Mesothelial cell of epicardium (in vitro differentiated cells): Measurements from ENCODE around the gene HTR6. TPM values are rescaled to one million over a fixed set of nuclear protein-coding genes. Genes with fewer than 3 reads are reported as not detected.

Source experiments
- DNase-seq, 2 experiments: peaks; one replicate each; pipeline ENCODE4 v3.0.0; 2021; ENCODE audit warnings: low spot score in 2 of 2; ENCODE audit not compliant: unreplicated experiment in 2 of 2
- H3K27ac Mint-ChIP-seq: 2 replicates; pipeline ENCODE4 v1.8.0; 2021; ENCODE audit warnings: mixed read lengths
- H3K27me3 Mint-ChIP-seq: 2 replicates; pipeline ENCODE4 v1.8.0; 2021; ENCODE audit warnings: low read depth, mixed read lengths
- H3K36me3 Mint-ChIP-seq: 2 replicates; pipeline ENCODE4 v1.8.0; 2021; ENCODE audit warnings: mixed read lengths
- H3K4me1 Mint-ChIP-seq: 2 replicates; pipeline ENCODE4 v1.8.0; 2021; ENCODE audit warnings: mixed read lengths
- H3K4me3 Mint-ChIP-seq: 2 replicates; pipeline ENCODE4 v1.8.0; 2021; ENCODE audit warnings: mild to moderate bottlenecking, moderate library complexity, mixed read lengths
- H3K9me3 Mint-ChIP-seq: 2 replicates; pipeline ENCODE4 v1.8.0; 2021; ENCODE audit warnings: mixed read lengths
- total RNA-seq: library from RNA; stranded (reverse); gene quantifications from 3 replicates; pipeline ENCODE4 v1.2.1, GENCODE V29; 2021
- TF ChIP-seq, protein P1 (sequence below): fragments of 200-600 bp; sonication (generic); IDR thresholded peaks from one replicate; pipeline ENCODE4 v1.5.0; 2021; ENCODE audit warnings: antibody characterized with exemption; ENCODE audit not compliant: unreplicated experiment

Gene HTR6
- total RNA-seq, 1 donor from 2014 or later = 0.11 TPM

DNA sequence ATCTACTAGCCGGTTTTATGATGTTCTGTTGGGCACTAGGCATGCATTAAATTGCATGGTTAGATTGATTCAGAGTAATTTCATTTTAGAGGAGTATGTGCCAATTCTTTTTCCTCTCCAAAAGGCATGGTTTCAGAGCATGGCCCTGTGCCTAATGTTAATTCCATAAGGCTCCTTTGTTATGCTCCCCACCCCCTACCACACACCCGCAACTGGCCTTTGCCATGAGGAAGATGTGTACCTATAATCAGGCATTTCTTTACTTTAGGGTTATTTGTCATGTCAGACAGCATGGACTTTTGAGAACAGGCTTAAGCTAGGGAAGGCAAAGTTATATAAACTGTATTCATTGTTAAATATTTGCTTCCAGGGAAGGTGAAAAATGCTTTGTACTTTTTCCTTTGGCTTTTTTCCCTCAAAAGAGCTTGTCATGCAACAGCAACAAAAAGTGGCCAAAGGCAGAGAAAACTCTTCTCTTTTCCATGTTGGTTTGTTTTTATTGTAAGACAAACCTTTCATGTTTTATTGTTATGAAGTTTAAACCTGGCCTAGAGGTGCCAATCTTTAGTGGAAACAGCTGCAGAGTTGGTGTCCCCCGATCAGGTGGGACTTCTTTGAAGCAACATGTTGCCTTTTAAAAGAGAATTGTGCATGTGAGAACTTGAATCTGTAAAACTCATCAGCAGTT lies 44.8 kb upstream of the HTR6 start:
- TF ChIP-seq, protein P1, sequence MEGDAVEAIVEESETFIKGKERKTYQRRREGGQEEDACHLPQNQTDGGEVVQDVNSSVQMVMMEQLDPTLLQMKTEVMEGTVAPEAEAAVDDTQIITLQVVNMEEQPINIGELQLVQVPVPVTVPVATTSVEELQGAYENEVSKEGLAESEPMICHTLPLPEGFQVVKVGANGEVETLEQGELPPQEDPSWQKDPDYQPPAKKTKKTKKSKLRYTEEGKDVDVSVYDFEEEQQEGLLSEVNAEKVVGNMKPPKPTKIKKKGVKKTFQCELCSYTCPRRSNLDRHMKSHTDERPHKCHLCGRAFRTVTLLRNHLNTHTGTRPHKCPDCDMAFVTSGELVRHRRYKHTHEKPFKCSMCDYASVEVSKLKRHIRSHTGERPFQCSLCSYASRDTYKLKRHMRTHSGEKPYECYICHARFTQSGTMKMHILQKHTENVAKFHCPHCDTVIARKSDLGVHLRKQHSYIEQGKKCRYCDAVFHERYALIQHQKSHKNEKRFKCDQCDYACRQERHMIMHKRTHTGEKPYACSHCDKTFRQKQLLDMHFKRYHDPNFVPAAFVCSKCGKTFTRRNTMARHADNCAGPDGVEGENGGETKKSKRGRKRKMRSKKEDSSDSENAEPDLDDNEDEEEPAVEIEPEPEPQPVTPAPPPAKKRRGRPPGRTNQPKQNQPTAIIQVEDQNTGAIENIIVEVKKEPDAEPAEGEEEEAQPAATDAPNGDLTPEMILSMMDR = no peak
- H3K27ac Mint-ChIP-seq = no peak overlapping the region
- H3K4me1 Mint-ChIP-seq = peaks cover 13% of the 10 kb centered on the region
- no peak for DNase-seq
- peaks cover 10% of the 10 kb centered on the region for H3K36me3 Mint-ChIP-seq
- no peaks in the 10 kb centered on the region for H3K9me3 Mint-ChIP-seq
- H3K4me3 Mint-ChIP-seq = no peak overlapping the region
- H3K27me3 Mint-ChIP-seq = no peaks in the 10 kb centered on the region

DNA sequence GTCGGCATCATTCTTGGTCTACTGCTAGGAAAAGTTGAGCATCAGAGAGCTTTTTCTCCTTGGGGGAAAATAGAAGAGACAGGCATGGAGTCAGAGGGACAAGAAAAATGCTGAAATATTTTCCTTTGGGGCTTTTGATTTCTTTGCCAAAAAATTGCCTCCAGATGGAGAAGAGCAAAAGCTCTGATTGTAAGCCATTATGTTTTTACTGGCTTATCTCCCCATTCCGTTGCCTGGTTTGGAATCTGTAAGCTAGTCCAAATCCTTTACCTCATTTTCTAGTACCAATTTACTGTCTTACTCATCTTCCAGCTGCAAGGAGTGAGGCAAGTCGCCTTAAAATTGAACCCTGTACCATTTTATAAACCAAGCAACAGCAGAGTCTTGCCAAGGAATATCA lies 43.9 kb upstream of the HTR6 start:
- Mint-ChIP-seq H3K27ac (no peak overlapping the region), H3K27me3 (no peaks in the 10 kb centered on the region)

DNA sequence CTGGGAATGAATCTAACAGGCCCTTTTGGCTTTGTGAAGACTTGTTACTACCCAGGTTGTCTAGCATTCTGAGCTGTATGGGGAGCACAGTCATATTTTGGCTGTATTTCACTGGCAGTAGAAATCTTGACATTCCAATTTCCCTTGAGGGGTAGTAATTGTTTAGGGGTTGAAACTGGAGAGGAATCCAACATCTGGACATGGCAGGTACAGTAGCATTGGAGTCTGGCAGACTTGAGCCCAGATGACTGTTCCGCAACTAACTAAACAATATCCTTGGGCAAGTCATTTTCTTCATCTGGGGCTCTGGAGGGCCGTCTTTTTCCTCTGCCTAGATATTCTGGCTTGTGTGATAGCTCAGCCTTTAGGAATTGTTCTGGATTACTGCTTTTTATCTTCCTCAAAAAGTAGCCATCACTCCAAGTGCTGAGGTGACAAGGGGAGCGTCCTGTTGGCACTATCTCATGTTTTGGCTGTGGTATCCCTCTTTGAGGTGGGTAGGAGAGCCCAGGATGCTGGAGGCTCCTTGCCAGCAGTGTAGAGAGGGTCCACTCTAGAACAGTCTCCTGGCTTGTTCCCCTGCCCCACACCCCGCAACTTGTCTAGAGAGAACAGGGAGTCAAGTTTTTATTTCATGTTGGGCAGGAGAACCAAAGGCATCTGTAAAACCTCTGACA lies 43.3 kb upstream of the HTR6 start:
- Mint-ChIP-seq H3K4me1 (peaks cover 13% of the 10 kb centered on the region), H3K9me3 (no peaks in the 10 kb centered on the region), H3K36me3 (peaks cover 13% of the 10 kb centered on the region), H3K27ac (no peak overlapping the region), H3K4me3 (no peak overlapping the region), H3K27me3 (no peaks in the 10 kb centered on the region)
- TF ChIP-seq, protein P1 = no peak
- DNase-seq = no peak

More for the DNA sequence above, 43.9 kb upstream of the HTR6 start:
- peaks cover 13% of the 10 kb centered on the region for H3K4me1 Mint-ChIP-seq
- TF ChIP-seq, protein P1 = no peak
- DNase-seq = no peak
- no peaks in the 10 kb centered on the region for H3K9me3 Mint-ChIP-seq
- no peak overlapping the region for H3K4me3 Mint-ChIP-seq
- peaks cover 10% of the 10 kb centered on the region for H3K36me3 Mint-ChIP-seq

DNA sequence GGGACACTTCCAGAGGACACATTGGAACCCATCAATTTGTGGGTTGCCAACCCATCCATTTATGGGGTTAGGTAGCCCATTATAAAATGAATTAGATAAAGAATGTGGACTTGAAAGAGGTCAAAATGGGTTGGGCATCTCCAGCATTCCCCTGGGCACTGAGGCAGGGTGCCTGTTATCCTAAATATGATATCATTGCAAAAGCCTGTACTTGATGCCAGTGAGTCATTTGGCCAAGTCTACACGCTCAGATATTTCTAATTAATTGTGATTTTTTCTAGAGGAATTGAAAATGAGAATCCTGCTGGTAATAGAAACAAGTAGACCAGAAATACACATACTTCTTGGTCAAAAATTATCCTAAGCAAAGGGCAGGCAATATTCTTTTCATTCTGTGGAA lies 42.5 kb upstream of the HTR6 start:
- no peak for DNase-seq
- Mint-ChIP-seq H3K4me1 (peaks cover 13% of the 10 kb centered on the region), H3K27ac (no peak overlapping the region), H3K4me3 (no peak overlapping the region), H3K9me3 (no peaks in the 10 kb centered on the region), H3K36me3 (peaks cover 15% of the 10 kb centered on the region), H3K27me3 (no peaks in the 10 kb centered on the region)
- TF ChIP-seq, protein P1 = no peak

DNA sequence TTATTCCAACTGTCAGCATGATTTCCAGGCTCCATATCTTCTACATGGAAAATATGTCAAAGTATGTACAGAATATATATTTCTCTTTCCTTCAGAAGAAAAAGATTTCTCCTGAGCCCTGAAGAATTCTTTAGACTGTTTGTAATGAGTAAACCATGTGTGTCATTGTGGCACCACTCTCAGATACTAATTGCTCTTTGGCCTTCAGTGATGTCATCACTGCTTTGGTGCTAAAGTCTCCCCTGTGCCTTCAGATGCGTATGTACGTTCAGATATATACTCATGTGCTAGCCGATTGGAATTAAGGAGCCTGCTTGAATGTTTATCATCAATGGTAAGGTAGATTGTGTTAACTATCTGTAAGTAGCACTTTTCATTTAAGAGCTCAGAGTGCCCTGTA lies 41.2 kb upstream of the HTR6 start:
- Mint-ChIP-seq H3K4me1 (peaks cover 13% of the 10 kb centered on the region), H3K27ac (no peak overlapping the region), H3K27me3 (no peaks in the 10 kb centered on the region), H3K9me3 (no peaks in the 10 kb centered on the region), H3K4me3 (no peak overlapping the region), H3K36me3 (peaks cover 20% of the 10 kb centered on the region)
- DNase-seq = no peak
- TF ChIP-seq, protein P1 = no peak
